Stimulated activated CD8-positive, alpha-beta memory T cell treated with anti-CD3 and anti-CD28 coated beads, Interleukin-15, amount 100 ng/mL, for 1 hour (primary cell): Measurements from ENCODE around the gene TMSB4X.

Source experiments
- DNase-seq: peaks from one replicate; pipeline ENCODE4 v3.0.0-alpha.2; 2020; ENCODE audit warnings: low read depth

TMSB4X gene

DNA sequence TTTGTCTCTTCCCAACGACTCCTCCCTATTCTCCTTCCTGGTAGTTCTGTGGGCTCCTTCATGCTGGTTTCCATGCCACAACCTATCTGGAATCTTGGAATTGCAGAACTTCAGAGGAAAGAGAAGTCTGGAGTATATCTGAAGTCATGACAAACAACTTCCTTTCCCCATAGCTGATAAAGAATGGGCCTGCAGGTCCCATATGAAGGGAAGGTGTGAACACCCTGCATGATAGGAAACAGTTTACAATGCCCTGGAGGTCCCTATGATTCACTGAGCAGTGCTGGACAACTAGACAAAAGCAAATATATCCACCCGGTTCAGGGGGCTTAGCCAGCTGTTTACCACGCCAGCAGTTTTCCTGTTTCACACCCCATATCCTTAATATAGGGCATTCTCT lies 50.1 kb downstream of the TMSB4X start:
- no peak for DNase-seq
